CD4-positive, alpha-beta T cell treated with Interleukin-1 beta for 1 hour (primary cell): ENCODE results near the gene ZKSCAN1.

Experiments used
- DNase-seq, 2 donors: peaks; one replicate each; pipeline ENCODE4 v3.0.0-alpha.2; 2020 to 2022

ZKSCAN1 gene

DNA sequence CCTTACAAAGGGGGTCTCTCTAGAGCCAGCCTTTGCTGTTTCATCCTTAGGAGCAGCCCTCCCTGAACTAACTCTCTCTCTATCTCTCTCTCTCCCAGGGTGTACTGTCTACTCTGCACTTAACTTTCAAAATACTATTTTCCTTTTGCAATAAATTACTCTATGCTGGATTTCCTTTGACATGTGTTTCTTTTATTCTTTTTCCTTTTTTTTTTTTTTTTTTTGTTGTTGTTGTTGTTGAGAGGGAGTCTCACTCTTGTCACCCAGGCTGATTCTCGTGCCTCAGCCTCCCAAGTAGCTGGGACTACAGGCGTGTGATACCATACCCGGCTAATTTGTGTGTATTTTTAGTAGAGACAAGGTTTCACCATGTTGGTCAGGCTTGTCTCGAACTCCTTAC is 67.6 kb downstream of the ZKSCAN1 start:
- DNase-seq = no peak

- DNase-seq = no peak
Observed at GRCh38 chr7:100085515-100085914, 70.1 kb downstream of the ZKSCAN1 start.

GRCh38 chr7:100087055-100087750 is 71.8 kb downstream of the ZKSCAN1 start:
- no peak for DNase-seq

DNA sequence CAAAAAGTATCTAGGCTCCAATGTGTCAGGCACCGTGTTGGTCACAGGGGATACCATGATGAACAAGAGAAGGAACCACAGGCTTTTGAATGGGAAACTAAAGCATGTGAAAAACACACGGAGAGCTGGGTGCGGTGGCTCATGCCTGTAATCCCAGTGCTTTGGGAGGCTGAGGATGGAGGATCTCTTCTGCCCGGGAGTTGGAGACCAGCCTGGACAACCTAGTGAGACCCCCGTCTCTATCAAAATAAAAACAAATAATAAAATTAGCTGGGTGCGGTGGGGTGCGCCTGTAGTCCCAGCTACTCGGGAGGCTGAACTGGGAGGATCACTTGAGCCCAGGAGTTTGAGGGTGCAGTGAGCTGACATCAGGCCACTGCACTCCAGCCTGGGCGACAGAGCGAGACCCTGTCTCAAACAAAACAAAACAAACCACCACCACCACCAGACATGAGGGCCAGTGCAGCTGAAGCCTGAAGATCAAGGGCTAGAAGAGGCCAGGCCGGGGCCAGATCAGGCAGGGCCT is 72.8 kb downstream of the ZKSCAN1 start:
- no peak for DNase-seq

DNA sequence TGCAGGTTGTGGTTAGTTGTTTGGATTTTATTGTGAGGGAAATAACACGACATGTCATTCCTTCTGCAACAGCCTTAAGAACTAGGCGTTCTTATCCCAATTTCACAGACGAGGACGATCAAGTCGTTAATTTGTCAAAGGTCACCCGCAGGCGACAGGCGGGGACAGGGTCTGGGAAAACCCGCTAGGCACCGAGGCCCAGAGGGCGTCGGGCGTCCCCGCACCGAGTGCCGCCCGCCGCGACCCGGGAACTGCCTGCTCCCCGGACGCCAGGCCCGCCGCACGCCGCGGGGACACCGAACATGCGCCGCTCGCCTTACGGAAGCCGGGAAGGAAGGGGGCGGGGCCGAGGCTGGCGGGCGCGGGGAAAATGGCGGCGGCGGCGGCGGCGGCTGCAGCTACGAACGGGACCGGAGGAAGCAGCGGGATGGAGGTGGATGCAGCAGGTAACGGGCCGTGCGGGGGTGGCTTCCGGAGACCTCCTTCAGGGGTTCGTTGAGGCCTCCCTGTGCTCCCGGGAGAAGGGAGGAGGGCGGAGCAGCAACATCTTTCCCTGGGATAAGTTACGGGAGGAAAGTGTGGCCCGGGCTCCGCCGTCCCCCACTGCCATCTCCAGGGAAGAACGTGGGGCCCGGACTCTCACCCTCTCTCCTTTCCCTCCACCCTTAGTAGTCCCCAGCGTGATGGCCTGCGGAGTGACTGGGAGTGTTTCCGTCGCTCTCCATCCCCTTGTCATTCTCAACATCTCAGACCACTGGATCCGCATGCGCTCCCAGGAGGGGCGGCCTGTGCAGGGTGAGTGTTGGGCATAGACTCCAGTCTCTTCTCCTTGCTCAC is 73.4 kb downstream of the ZKSCAN1 start, which contains the start of gene COPS6:
Gene COPS6, plus strand, starts transcription at position 349 of the 837 bp plus-strand sequence. Its CDS starts 22 bp downstream, at position 371.
- DNase-seq = peak; percentile 81 to 90

GRCh38 chr7:100089458-100090196 is 74.2 kb downstream of the ZKSCAN1 start:
- DNase-seq = no peak

DNA sequence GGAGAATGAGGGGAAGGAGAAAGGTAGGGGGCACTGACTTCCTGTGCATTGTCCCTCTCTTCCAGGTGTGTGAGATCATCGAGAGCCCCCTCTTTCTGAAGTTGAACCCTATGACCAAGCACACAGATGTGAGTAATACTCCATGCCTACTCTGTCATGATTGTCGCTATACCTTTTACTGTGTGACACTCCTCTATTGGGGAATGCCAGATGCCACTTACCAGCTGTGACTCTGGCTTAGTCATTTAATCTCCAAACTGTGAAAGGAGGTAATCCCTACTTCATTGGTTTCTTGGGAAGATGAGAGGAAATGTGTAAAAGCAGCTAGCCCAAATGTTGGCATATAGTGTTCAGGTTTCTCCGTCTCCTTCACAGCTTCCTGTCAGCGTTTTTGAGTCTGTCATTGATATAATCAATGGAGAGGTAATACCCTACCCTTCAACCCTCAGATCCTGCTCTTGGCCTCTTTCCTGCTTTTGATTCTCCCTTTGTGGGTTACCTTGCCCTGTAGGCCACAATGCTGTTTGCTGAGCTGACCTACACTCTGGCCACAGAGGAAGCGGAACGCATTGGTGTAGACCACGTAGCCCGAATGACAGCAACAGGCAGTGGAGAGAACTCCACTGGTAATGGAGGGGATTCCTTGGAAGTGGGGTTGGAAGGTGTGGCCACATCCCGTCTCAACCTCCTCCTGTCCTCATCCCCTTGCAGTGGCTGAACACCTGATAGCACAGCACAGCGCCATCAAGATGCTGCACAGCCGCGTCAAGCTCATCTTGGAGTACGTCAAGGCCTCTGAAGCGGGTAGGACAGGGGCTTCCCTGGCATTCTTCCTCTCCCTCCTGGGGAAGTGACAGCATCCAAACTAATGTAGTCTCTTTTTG is 75.4 kb downstream of the ZKSCAN1 start:
- no peak for DNase-seq
